CD14-positive monocyte (primary cell): ENCODE data around the gene CGB5. TPM values are rescaled to one million over a fixed set of nuclear protein-coding genes. Genes with fewer than 3 reads are reported as not detected.
A peak's percentile ranks its signal among the peaks of the same experiment; 100 is the strongest.
"Not testable (repeated sequence)": the region's sequence is repeated elsewhere in the genome, so short reads cannot be mapped to it uniquely, and the experiment has no call there.

Experiments used
- DNase-seq, 3 donors: peaks; one replicate each; pipeline ENCODE4 v3.0.0-alpha.2; 2011 to 2022
- H2AFZ ChIP-seq: 2 replicates; pipeline ENCODE4 v1.6.0; 2012; ENCODE audit warnings: mild to moderate bottlenecking, low read depth, low read length, inconsistent platforms; ENCODE audit not compliant: insufficient read depth, poor library complexity, severe bottlenecking
- H3K27ac ChIP-seq, 2 donors: 1 replicate in 1 of 2; 2 replicates in 1 of 2; pipeline ENCODE4 v1.5.1; 2012 to 2013; ENCODE audit warnings: low read length in 2 of 2, control low read depth in 1 of 2, inconsistent platforms in 1 of 2, low read depth in 1 of 2, mild to moderate bottlenecking in 1 of 2
- H3K27me3 ChIP-seq, 2 donors: one replicate each; pipeline versions ENCODE4 v1.6.0 to v1.6.1; 2011 to 2013; ENCODE audit warnings: low read length in 2 of 2; ENCODE audit not compliant: control insufficient read depth in 2 of 2, insufficient read depth in 2 of 2
- H3K36me3 ChIP-seq, 2 donors: replicated peaks in 1 of 2; 1 replicate in 1 of 2; 2 replicates in 1 of 2; pipeline versions ENCODE4 v1.5.1 to v1.6.1; 2012 to 2013; ENCODE audit warnings: low read length in 2 of 2, control low read depth in 1 of 2, inconsistent platforms in 1 of 2, mild to moderate bottlenecking in 1 of 2; ENCODE audit not compliant: insufficient read depth in 2 of 2, control insufficient read depth in 1 of 2
- H3K4me1 ChIP-seq, 2 donors: 1 replicate in 1 of 2; 2 replicates in 1 of 2; pipeline versions ENCODE4 v1.5.1 to v1.6.1; 2012 to 2013; ENCODE audit warnings: low read length in 2 of 2, control low read depth in 1 of 2, inconsistent platforms in 1 of 2, mild to moderate bottlenecking in 1 of 2, moderate library complexity in 1 of 2; ENCODE audit not compliant: insufficient read depth in 2 of 2, control insufficient read depth in 1 of 2
- H3K4me2 ChIP-seq: replicated peaks from 2 replicates; pipeline ENCODE3; 2012; ENCODE audit warnings: low read length, moderate library complexity, mild to moderate bottlenecking; ENCODE audit not compliant: poor library complexity, severe bottlenecking; ENCODE audit errors: extremely low read depth
- H3K4me3 ChIP-seq, 3 experiments: fragments of 200-600 bp in 1 of 3; sonication (generic) in 1 of 3; replicated peaks in 1 of 3; 1 replicate in 2 of 3; 2 replicates in 1 of 3; pipeline ENCODE4 v1.5.1; 2011 to 2013; ENCODE audit warnings: low read length in 3 of 3, mild to moderate bottlenecking in 3 of 3, control low read depth in 2 of 3, low read depth in 2 of 3, inconsistent platforms in 1 of 3, moderate library complexity in 1 of 3
- H3K79me2 ChIP-seq: 2 replicates; pipeline ENCODE4 v1.6.0; 2012; ENCODE audit warnings: mild to moderate bottlenecking, control low read depth, inconsistent platforms, low read length, moderate library complexity; ENCODE audit not compliant: insufficient read depth
- H3K9ac ChIP-seq: 2 replicates; pipeline ENCODE4 v1.6.0; 2017; ENCODE audit warnings: low read length, mild to moderate bottlenecking; ENCODE audit not compliant: insufficient read depth, poor library complexity, severe bottlenecking
- H3K9me3 ChIP-seq, 2 donors: replicated peaks in 1 of 2; 1 replicate in 1 of 2; 2 replicates in 1 of 2; pipeline versions ENCODE4 v1.5.1 to v1.6.1; 2012 to 2013; ENCODE audit warnings: low read length in 2 of 2, control low read depth in 1 of 2; ENCODE audit not compliant: control insufficient read depth in 1 of 2, insufficient read depth in 1 of 2
- H4K20me1 ChIP-seq: 2 replicates; pipeline ENCODE4 v1.6.0; 2012; ENCODE audit warnings: mild to moderate bottlenecking, low read length, control low read depth, moderate library complexity; ENCODE audit not compliant: insufficient read depth
- H3K27ac Mint-ChIP-seq, 7 donors: one replicate each; pipeline ENCODE4 v1.8.0; 2020; ENCODE audit warnings: mild to moderate bottlenecking in 7 of 7, mixed read lengths in 7 of 7, moderate library complexity in 6 of 7, inconsistent platforms in 2 of 7
- H3K27me3 Mint-ChIP-seq, 3 donors: one replicate each; pipeline ENCODE4 v1.8.0; 2021 to 2022; ENCODE audit warnings: low read depth in 3 of 3, mild to moderate bottlenecking in 3 of 3, mixed read lengths in 3 of 3, moderate library complexity in 3 of 3, inconsistent platforms in 1 of 3
- H3K36me3 Mint-ChIP-seq, 2 donors: one replicate each; pipeline ENCODE4 v1.8.0; 2020; ENCODE audit warnings: mixed read lengths in 2 of 2, inconsistent platforms in 1 of 2, mild to moderate bottlenecking in 1 of 2
- H3K4me1 Mint-ChIP-seq: one replicate; pipeline ENCODE4 v1.8.0; 2020; ENCODE audit warnings: mild to moderate bottlenecking, mixed read lengths
- H3K4me3 Mint-ChIP-seq, 2 donors: one replicate each; pipeline ENCODE4 v1.8.0; 2020; ENCODE audit warnings: mild to moderate bottlenecking in 2 of 2, mixed read lengths in 2 of 2, moderate library complexity in 1 of 2
- H3K9me3 Mint-ChIP-seq, 7 donors: one replicate each; pipeline ENCODE4 v1.8.0; 2020 to 2022; ENCODE audit warnings: mixed read lengths in 7 of 7, mild to moderate bottlenecking in 6 of 7, moderate library complexity in 6 of 7, inconsistent platforms in 2 of 7
- CTCF ChIP-seq: fragments of 200-600 bp; IDR thresholded peaks from one replicate; pipeline ENCODE4 v1.8.0; 2022; ENCODE audit warnings: antibody characterized with exemption, mild to moderate bottlenecking
- WGBS: methylation state at CpG from one replicate; pipeline ENCODE4 v1.1.5; 2013; ENCODE audit warnings: missing lambda C conversion rate; ENCODE audit not compliant: insufficient coverage; 5-methylcytosine and 5-hydroxymethylcytosine counted together
- intact Hi-C, 2 donors: fragments of 100-400 bp; cut with micrococcal nuclease; formaldehyde crosslinking; loops; one replicate each; pipeline versions ENCODE4 v1.15.0 to v1.15.1; 2023
- polyA plus RNA-seq, 3 donors: library from polyadenylated mRNA; depleted of rRNA in 1 of 3; unstranded in 2 of 3; stranded (reverse) in 1 of 3; fragments of 300-500 nt in 2 of 3; fragments of >200 nt in 1 of 3; fragmentation: Illumina TruSeq in 2 of 3; gene quantifications; 1 replicate in 2 of 3; 2 replicates in 1 of 3; pipeline ENCODE4 v1.2.3, GENCODE V29; 2012 to 2021

CGB5 gene
- polyA plus RNA-seq, 3 donors: not detected

- Mint-ChIP-seq H3K27ac (no peak overlapping the region), H3K4me1 (peaks cover 29% of the 10 kb centered on the region), H3K9me3 (peaks cover 0 to 10% (median 5%) of the 10 kb centered on the region in 7 donors), H3K36me3 (peaks cover 9 to 10% of the 10 kb centered on the region in 2 donors), H3K27me3 (peaks cover 36 to 53% (median 50%) of the 10 kb centered on the region in 3 donors), H3K4me3 (peak overlapping the region in 1 of 2 donors; percentile 55)
- peaks cover 14 to 49% of the 10 kb centered on the region in 2 donors for H3K27me3 ChIP-seq
- peaks cover 0 to 2% of the 10 kb centered on the region in 2 donors for H3K36me3 ChIP-seq
- H3K4me2 ChIP-seq: no peak overlapping the region
- H3K4me3 ChIP-seq: no peak overlapping the region
- no peak overlapping the region for H2AFZ ChIP-seq
- 49% methylated on average over 16 of the region's 16 CpGs for WGBS
- peak in 2 of 3 donors; percentile 11 to 47 for DNase-seq
- TF ChIP-seq CTCF: no peak
- no peaks in the 10 kb centered on the region for H3K9me3 ChIP-seq
- intact Hi-C loops: no loop called here
- H3K27ac ChIP-seq: no peak overlapping the region
- H3K79me2 ChIP-seq: no peaks in the 10 kb centered on the region
- no peak overlapping the region for H3K9ac ChIP-seq
- H4K20me1 ChIP-seq: no peaks in the 10 kb centered on the region
- peaks cover 24 to 29% of the 10 kb centered on the region in 2 donors for H3K4me1 ChIP-seq
These were observed 22.4 kb upstream of the CGB5 start for GRCh38 chr19:49020931-49021895.

GRCh38 chr19:49022116-49022515 lies 21.5 kb upstream of the CGB5 start:
- Mint-ChIP-seq H3K36me3 (peaks cover 4 to 5% of the 10 kb centered on the region in 2 donors), H3K9me3 (peaks cover 0 to 10% (median 5%) of the 10 kb centered on the region in 7 donors), H3K4me1 (peaks cover 29% of the 10 kb centered on the region), H3K27me3 (peaks cover 36 to 51% (median 45%) of the 10 kb centered on the region in 3 donors), H3K27ac (no peak overlapping the region), H3K4me3 (peak overlapping the region in 1 of 2 donors; percentile 24)
- WGBS: 97% methylated on average over 5 of the region's 9 CpGs
- H3K36me3 ChIP-seq: no peaks in the 10 kb centered on the region
- no peak overlapping the region for H2AFZ ChIP-seq
- TF ChIP-seq CTCF: no peak
- no peaks in the 10 kb centered on the region for H4K20me1 ChIP-seq
- DNase-seq: no peak
- intact Hi-C loops: no loop called here
- no peak overlapping the region for H3K4me2 ChIP-seq
- no peaks in the 10 kb centered on the region for H3K9me3 ChIP-seq
- peaks cover 14 to 47% of the 10 kb centered on the region in 2 donors for H3K27me3 ChIP-seq
- H3K9ac ChIP-seq: no peak overlapping the region
- peaks cover 24 to 29% of the 10 kb centered on the region in 2 donors for H3K4me1 ChIP-seq
- no peaks in the 10 kb centered on the region for H3K79me2 ChIP-seq
- H3K27ac ChIP-seq: no peak overlapping the region
- no peak overlapping the region for H3K4me3 ChIP-seq

GRCh38 chr19:49024233-49024632 lies 19.4 kb upstream of the CGB5 start, which contains the start of gene CGB3:
Gene CGB3 (minus strand): TSS chr19:49024333. CDS start chr19:49023971, 362 bp downstream.
- H3K36me3 Mint-ChIP-seq, DNase-seq, H3K9me3 Mint-ChIP-seq, H3K27ac Mint-ChIP-seq, H3K4me3 Mint-ChIP-seq, H3K4me3 ChIP-seq, H3K79me2 ChIP-seq, intact Hi-C loops, H3K4me1 ChIP-seq, H3K36me3 ChIP-seq, H3K9ac ChIP-seq, H2AFZ ChIP-seq, H3K27ac ChIP-seq, H3K4me2 ChIP-seq, H3K9me3 ChIP-seq, H4K20me1 ChIP-seq: not testable (repeated sequence)
- Mint-ChIP-seq H3K4me1 (peaks cover 13% of the 10 kb centered on the region), H3K27me3 (peaks cover 25 to 31% (median 28%) of the 10 kb centered on the region in 3 donors)
- H3K27me3 ChIP-seq: peaks cover 5 to 26% of the 10 kb centered on the region in 2 donors
- no CpG with 5 or more reads among the region's 15 CpGs for WGBS
